ENCODE measurements around the gene ARMH1. TPM values are rescaled to one million over a fixed set of nuclear protein-coding genes. Genes with fewer than 3 reads are reported as not detected.

The ARMH1 gene
- total RNA-seq = 100 to 1,000 TPM in 1 of 2 experiments, 10 to 100 TPM in 1; 95.7 to 105 TPM

DNA sequence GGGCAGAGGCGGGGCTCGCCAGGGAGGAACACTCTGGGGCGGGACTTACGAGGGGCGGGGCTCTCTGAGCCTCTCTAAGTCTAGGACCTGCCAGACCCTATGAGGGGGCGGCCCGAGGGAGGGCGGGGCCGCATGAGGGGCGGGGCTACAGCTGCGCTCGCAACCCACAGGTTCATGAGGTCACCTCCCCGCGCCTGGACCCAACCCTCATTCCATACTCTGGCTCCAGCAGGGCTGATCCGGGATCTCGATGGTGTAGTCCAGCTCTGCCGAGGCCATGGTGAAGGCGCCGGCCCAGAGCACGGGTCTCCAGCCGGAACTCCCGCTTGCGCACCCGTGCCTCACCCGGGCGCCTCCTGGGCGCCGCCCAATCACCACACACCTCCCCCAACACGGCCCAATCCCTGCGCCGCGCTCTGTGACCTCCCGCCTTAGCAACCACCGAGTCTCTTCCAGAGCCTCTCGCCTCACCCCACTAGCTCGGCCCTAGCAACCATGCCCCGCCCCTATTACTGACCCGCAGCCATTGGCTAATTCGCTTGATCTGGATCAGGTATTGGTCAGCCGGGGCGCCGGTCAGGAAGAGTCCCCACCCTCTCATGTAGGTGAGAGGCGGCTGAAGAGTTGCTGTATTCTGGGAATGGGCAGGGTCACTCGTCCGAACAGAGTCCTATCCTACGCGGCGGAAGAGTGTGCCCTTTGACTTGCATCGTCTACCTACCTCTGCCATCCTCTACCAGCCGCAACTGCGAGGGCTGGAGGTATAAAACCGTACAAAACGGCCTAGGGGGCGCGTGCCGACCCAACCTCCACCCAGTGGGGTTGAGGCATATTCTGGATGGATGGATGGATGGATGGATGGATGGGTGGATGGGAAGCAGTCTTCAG is at the start of gene ARMH1, which contains the start of gene TMEM53:
TSS of gene ARMH1 (plus strand) at position 602 of the 888 bp plus-strand sequence. CDS start 14,984 bp downstream, outside the sequence.
TSS of gene TMEM53 (minus strand) at position 369 of the 888 bp plus-strand sequence. CDS start at position 279, 90 bp downstream.
- ATAC-seq (ENCODE audit: low read depth) (peak; percentile 96), DNase-seq (peak; percentile 98)
- POLR2A ChIA-PET = interaction anchor here (0.6 to 4.3 kb wide), 13 partner anchors 9 to 910 kb away, joined by 3 to 44 read pairs (median 4); partner anchors contain the start of genes DMAP1, NASP, RNU5D-1 and RPS8
- Mint-ChIP-seq H3K9me3 (no peaks in the 10 kb centered on the region), H3K4me1 (peaks cover 18% of the 10 kb centered on the region), H3K36me3 (no peaks in the 10 kb centered on the region), H3K4me3 (peak within 1 kb of the TSS; percentile 89), H3K27me3 (no peaks in the 10 kb centered on the region), H3K27ac (peak within 1 kb of the TSS; percentile 82)

DNA sequence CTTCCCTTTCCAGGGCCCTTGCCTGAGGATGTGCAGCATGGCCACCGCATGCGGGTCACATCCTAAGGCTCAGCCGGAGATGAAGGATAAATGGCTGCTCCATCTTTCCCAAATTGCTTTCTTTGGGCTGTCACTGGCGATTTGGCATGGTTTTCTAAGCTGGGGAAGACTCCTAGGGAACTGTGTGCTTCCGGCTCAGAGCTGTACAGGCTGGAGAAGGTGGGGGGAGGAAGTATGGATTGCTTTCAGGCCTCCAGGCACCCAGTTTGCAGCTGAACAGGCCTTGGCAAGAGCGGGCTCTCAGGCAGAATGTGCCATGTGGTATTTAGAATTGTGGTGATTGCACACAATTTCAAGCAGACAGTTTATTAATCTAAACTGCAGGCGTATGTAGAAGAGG is 49.2 kb upstream of the ARMH1 start:
- no peaks in the 10 kb centered on the region for H3K27me3 Mint-ChIP-seq
- POLR2A ChIA-PET = no interaction called here
- H3K4me3 Mint-ChIP-seq = no peak overlapping the region
- H3K27ac Mint-ChIP-seq = no peak overlapping the region
- no peak for DNase-seq
- ATAC-seq (ENCODE audit: low read depth) = no peak
- no peaks in the 10 kb centered on the region for H3K4me1 Mint-ChIP-seq
- H3K36me3 Mint-ChIP-seq = no peaks in the 10 kb centered on the region
- H3K9me3 Mint-ChIP-seq = no peaks in the 10 kb centered on the region

- peaks cover 7% of the 10 kb centered on the region for H3K36me3 Mint-ChIP-seq
- H3K27me3 Mint-ChIP-seq = no peaks in the 10 kb centered on the region
- H3K27ac Mint-ChIP-seq = no peak overlapping the region
- POLR2A ChIA-PET = no interaction called here
- peaks cover 1% of the 10 kb centered on the region for H3K9me3 Mint-ChIP-seq
- peaks cover 19% of the 10 kb centered on the region for H3K4me1 Mint-ChIP-seq
- H3K4me3 Mint-ChIP-seq = no peak overlapping the region
- no peak for DNase-seq
- no peak for ATAC-seq (ENCODE audit: low read depth)
Observed at GRCh38 chr1:44628962-44629756, 45.4 kb upstream of the ARMH1 start.

GRCh38 chr1:44630116-44630515 is 44.4 kb upstream of the ARMH1 start:
- peaks cover 20% of the 10 kb centered on the region for H3K4me1 Mint-ChIP-seq
- ATAC-seq (ENCODE audit: low read depth) (no peak), DNase-seq (no peak)
- H3K36me3 Mint-ChIP-seq = peaks cover 8% of the 10 kb centered on the region
- H3K9me3 Mint-ChIP-seq = peaks cover 1% of the 10 kb centered on the region
- POLR2A ChIA-PET = interaction anchor here (1.2 to 2.9 kb wide), 4 partner anchors 23 to 381 kb away, joined by 4 to 14 read pairs (median 7); partner anchors contain the start of genes HECTD3 and UROD
- H3K27me3 Mint-ChIP-seq = no peaks in the 10 kb centered on the region
- H3K4me3 Mint-ChIP-seq = peak overlapping the region; percentile 93
- H3K27ac Mint-ChIP-seq = peak overlapping the region; percentile 93

- ATAC-seq (ENCODE audit: low read depth) = peak; percentile 35
- peaks cover 11% of the 10 kb centered on the region for H3K36me3 Mint-ChIP-seq
- peaks cover 1% of the 10 kb centered on the region for H3K9me3 Mint-ChIP-seq
- DNase-seq = no peak
- no peaks in the 10 kb centered on the region for H3K27me3 Mint-ChIP-seq
- POLR2A ChIA-PET = interaction anchor here (0.8 to 2.9 kb wide), 24 partner anchors 11 to 1056 kb away, joined by 3 to 29 read pairs (median 4); partner anchors contain the start of genes ARMH1, DMAP1, HECTD3 and KDM4A
- H3K4me1 Mint-ChIP-seq = peaks cover 20% of the 10 kb centered on the region
- peak overlapping the region; percentile 93 for H3K4me3 Mint-ChIP-seq
- peak overlapping the region; percentile 93 for H3K27ac Mint-ChIP-seq
Observed at GRCh38 chr1:44631333-44631646, 43.2 kb upstream of the ARMH1 start.

GRCh38 chr1:44631647-44632539 is 42.6 kb upstream of the ARMH1 start:
- POLR2A ChIA-PET = interaction anchor here (0.6 to 2.9 kb wide), 31 partner anchors 10 to 1055 kb away, joined by 3 to 29 read pairs (median 4); partner anchors contain the start of genes ARMH1, DMAP1, HECTD3 and KDM4A
- Mint-ChIP-seq H3K36me3 (peaks cover 11% of the 10 kb centered on the region), H3K9me3 (peaks cover 1% of the 10 kb centered on the region), H3K27me3 (no peaks in the 10 kb centered on the region), H3K27ac (peak overlapping the region; percentile 95), H3K4me3 (peak overlapping the region; percentile 93), H3K4me1 (peaks cover 20% of the 10 kb centered on the region)
- DNase-seq = peak; percentile 95
- ATAC-seq (ENCODE audit: low read depth) = peak; percentile 76

DNA sequence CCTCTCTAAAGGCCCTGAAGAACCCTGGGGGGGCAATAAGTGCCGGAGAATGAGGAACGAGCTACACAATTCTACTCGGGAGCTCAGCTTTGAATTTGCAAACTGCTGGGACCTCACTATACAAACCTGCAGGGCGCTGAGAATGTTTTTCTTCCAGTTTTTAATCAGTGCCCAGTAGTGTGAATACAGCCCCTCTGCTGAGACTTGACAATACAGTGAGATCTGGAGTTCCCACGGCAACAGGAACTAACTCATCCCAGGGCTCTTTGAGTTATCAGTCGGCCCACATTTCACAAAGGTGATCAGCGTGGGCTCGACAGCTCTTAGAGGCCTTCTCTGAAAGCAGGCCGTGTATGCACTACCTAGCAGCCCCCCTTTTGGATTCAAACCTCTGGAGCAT is 41.9 kb upstream of the ARMH1 start:
- Mint-ChIP-seq H3K27ac (peak overlapping the region; percentile 95), H3K4me1 (peaks cover 20% of the 10 kb centered on the region), H3K9me3 (peaks cover 1% of the 10 kb centered on the region), H3K4me3 (peak overlapping the region; percentile 93), H3K27me3 (no peaks in the 10 kb centered on the region), H3K36me3 (peaks cover 13% of the 10 kb centered on the region)
- POLR2A ChIA-PET = interaction anchor here (0.5 to 2.9 kb wide), 14 partner anchors 9 to 889 kb away, joined by 3 to 29 read pairs (median 4); partner anchors contain the start of genes ARMH1, PLK3, PRDX1 and RNU5D-1
- no peak for DNase-seq
- no peak for ATAC-seq (ENCODE audit: low read depth)

- Mint-ChIP-seq H3K27me3 (no peaks in the 10 kb centered on the region), H3K4me1 (peaks cover 20% of the 10 kb centered on the region), H3K27ac (no peak overlapping the region), H3K4me3 (no peak overlapping the region), H3K9me3 (peaks cover 1% of the 10 kb centered on the region), H3K36me3 (peaks cover 14% of the 10 kb centered on the region)
- DNase-seq (no peak), ATAC-seq (ENCODE audit: low read depth) (no peak)
- POLR2A ChIA-PET = interaction anchor here (1.7 kb wide), 1 partner anchor 18 kb away, joined by 5 read pairs; no protein-coding TSS in a partner anchor
Observed at GRCh38 chr1:44634606-44635189, 39.8 kb upstream of the ARMH1 start.

DNA sequence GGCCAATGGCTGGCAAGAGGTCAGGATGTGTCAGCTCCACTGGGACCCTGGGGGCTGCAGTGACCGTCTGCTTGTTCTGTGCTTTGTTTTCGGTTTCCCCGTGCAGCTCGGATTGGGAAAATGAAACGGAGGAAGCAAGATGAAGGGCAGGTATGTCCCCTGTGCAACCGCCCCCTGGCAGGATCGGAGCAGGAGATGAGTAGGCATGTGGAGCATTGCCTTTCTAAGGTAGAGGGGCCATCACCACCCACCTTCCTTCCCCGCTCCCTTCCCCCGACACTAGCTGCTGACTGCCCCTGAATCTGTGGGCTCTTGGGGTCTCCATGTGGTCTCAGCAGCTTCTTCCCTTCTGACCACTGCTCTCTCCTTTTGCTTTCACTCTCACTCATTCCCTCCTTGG is 39.1 kb upstream of the ARMH1 start:
- no peak overlapping the region for H3K4me3 Mint-ChIP-seq
- H3K4me1 Mint-ChIP-seq = peaks cover 20% of the 10 kb centered on the region
- peaks cover 14% of the 10 kb centered on the region for H3K36me3 Mint-ChIP-seq

GRCh38 chr1:44636083-44636687 is 38.3 kb upstream of the ARMH1 start:
- Mint-ChIP-seq H3K9me3 (no peaks in the 10 kb centered on the region), H3K27ac (no peak overlapping the region), H3K36me3 (peaks cover 14% of the 10 kb centered on the region), H3K4me3 (no peak overlapping the region), H3K27me3 (no peaks in the 10 kb centered on the region), H3K4me1 (peaks cover 13% of the 10 kb centered on the region)
- ATAC-seq (ENCODE audit: low read depth) (no peak), DNase-seq (no peak)
- POLR2A ChIA-PET = no interaction called here

More for the DNA sequence above, 39.1 kb upstream of the ARMH1 start:
- POLR2A ChIA-PET = interaction anchor here (1.7 kb wide), 1 partner anchor 17 kb away, joined by 5 read pairs; no protein-coding TSS in a partner anchor
- no peaks in the 10 kb centered on the region for H3K27me3 Mint-ChIP-seq
- H3K9me3 Mint-ChIP-seq = peaks cover 1% of the 10 kb centered on the region
- no peak for ATAC-seq (ENCODE audit: low read depth)
- H3K27ac Mint-ChIP-seq = no peak overlapping the region
- DNase-seq = no peak

DNA sequence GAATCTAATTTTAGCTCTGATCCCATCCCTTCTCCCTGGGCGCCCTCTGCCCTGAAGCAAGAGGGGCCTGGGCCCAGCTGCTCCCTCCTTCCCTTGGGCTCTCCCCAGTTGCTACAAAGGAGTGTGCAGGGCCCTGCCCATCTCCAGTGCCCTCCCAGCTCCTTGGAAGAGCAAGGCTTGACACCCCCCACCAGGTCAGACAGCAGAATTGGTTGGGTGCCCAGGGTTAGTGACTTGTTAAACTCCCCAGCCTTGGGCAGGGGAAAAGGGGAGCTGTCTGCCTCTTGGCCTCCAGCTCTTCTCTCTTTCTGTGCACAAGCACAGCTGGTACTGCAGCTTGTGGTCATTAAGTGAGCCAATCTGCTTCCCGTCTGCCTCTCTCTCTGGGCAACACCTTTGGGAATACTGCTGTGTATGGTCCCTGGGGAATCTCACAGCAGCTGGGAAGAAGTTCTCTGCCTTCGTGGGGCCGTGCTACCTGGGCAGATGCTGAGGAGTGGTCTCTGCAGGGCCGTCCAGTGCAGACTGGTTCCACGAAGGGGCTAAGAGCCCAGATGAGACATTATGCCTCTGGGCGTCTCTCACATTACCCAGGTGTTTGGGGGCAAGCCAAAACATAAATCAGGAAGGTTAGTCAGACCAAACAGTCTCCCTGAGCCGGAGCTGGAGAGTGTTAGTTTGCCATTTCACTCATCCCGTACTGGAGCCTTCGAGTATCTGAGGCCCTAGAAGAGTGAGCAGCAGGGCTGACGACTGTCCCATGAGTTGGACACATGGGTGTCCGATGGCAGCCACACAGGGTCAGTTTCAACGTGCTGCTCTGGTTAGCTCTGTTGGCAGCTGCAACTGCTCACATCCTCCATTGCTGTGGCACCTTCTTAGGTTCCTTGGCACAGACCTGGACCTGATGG is 37.6 kb upstream of the ARMH1 start:
- no peak overlapping the region for H3K4me3 Mint-ChIP-seq
- POLR2A ChIA-PET = interaction anchor here (0.9 kb wide), 1 partner anchor 9 kb away, joined by 4 read pairs; no protein-coding TSS in a partner anchor

More for the DNA sequence above, 37.6 kb upstream of the ARMH1 start:
- Mint-ChIP-seq H3K9me3 (no peaks in the 10 kb centered on the region), H3K36me3 (peaks cover 14% of the 10 kb centered on the region), H3K27ac (no peak overlapping the region), H3K27me3 (no peaks in the 10 kb centered on the region), H3K4me1 (peaks cover 12% of the 10 kb centered on the region)
- ATAC-seq (ENCODE audit: low read depth) (no peak), DNase-seq (no peak)
